ENCODE results near the gene UBA6. TPM values are rescaled to one million over a fixed set of nuclear protein-coding genes. Genes with fewer than 3 reads are reported as not detected.

The UBA6 gene
- total and polyA plus RNA-seq, 2 donors (not counting 1 experiment from before 2014, with no cell fraction given): 90.0 to 92.8 TPM

DNA sequence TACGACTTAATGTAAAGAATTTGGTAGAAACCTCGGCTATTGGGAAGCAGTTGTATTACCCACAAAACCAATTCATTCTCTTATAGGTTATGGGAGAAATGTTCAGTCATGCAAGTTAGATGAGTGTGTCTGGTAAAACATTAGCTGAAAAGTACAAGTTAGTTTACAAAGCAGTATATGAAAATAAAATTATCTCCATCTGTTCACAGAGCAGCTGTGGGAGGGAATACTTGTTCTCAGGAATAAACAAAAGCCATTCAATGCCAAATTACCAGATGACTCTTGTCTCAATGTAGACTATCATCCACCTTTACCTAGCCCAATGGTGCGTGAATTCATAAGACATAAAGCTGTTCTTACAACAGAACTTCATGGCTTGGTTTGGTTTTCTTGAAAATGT lies 113.8 kb downstream of the UBA6 start:
- TF ChIP-seq, protein P1, sequence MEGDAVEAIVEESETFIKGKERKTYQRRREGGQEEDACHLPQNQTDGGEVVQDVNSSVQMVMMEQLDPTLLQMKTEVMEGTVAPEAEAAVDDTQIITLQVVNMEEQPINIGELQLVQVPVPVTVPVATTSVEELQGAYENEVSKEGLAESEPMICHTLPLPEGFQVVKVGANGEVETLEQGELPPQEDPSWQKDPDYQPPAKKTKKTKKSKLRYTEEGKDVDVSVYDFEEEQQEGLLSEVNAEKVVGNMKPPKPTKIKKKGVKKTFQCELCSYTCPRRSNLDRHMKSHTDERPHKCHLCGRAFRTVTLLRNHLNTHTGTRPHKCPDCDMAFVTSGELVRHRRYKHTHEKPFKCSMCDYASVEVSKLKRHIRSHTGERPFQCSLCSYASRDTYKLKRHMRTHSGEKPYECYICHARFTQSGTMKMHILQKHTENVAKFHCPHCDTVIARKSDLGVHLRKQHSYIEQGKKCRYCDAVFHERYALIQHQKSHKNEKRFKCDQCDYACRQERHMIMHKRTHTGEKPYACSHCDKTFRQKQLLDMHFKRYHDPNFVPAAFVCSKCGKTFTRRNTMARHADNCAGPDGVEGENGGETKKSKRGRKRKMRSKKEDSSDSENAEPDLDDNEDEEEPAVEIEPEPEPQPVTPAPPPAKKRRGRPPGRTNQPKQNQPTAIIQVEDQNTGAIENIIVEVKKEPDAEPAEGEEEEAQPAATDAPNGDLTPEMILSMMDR (conservative IDR thresholded peaks at IDR 0.05 in 1 of 2, IDR thresholded peaks at IDR 0.05 in 1 of 2; ENCODE audit: low read depth in 1 of 2, low read length in 2 of 2): no peak
- no peak for TF ChIP-seq EZH2 (IDR thresholded peaks at IDR 0.05; ENCODE audit: low read length, missing control alignments)
- H3K36me3 ChIP-seq (ENCODE audit: control insufficient read depth, insufficient read depth, low read length): no peaks in the 10 kb centered on the region

DNA sequence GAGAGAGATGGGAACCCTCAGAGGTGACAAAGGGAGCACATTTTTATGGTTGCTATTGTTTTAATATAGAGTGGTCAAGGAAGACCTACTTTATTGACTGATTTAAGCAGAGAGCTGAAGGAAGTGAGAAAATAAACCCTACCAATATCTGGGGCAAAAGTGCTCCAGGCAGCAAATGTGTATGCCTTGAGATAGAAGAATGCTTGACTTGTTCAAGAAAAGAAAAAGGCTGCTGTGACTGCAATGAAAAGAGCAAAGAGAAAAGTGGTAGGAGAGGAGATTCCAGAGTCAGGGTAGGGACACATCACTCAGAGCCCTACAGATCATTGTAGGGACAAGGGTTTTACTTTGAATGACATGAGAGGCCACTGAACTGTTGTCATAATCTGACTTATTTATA lies 116.5 kb downstream of the UBA6 start:
- DNase-seq (ENCODE audit: low read depth in 2 of 2): no peak
- Histone ChIP-seq H4K20me1 (ENCODE audit: control insufficient read depth, extremely low read depth, insufficient read depth, low read length) (no peaks in the 10 kb centered on the region), H3K4me2 (ENCODE audit: extremely low read depth, insufficient read depth, low read length) (no peak overlapping the region), H2AFZ (ENCODE audit: low read length) (no peak overlapping the region), H3K36me3 (ENCODE audit: control insufficient read depth, insufficient read depth, low read length) (no peaks in the 10 kb centered on the region), H3K4me1 (ENCODE audit: control insufficient read depth, extremely low read depth, insufficient read depth, low read length) (no peaks in the 10 kb centered on the region), H3K27me3 (ENCODE audit: control insufficient read depth, insufficient read depth, low read length) (no peaks in the 10 kb centered on the region), H3K4me3 (replicated peaks in 1 of 4; ENCODE audit: control extremely low read depth in 1 of 4, insufficient read depth in 1 of 4, low read depth in 3 of 4, low read length in 4 of 4) (no peak overlapping the region), H3K27ac (ENCODE audit: insufficient read depth, low read length) (no peak overlapping the region), H3K9ac (ENCODE audit: insufficient read depth, low read length) (no peak overlapping the region), H3K79me2 (ENCODE audit: control insufficient read depth, insufficient read depth, low read length) (no peaks in the 10 kb centered on the region), H3K9me3 (ENCODE audit: control insufficient read depth, insufficient read depth, low read depth, low read length) (no peaks in the 10 kb centered on the region)
- no peak for TF ChIP-seq EZH2 (IDR thresholded peaks at IDR 0.05; ENCODE audit: low read length, missing control alignments)
- TF ChIP-seq, protein P1 (conservative IDR thresholded peaks at IDR 0.05 in 1 of 2, IDR thresholded peaks at IDR 0.05 in 1 of 2; ENCODE audit: low read depth in 1 of 2, low read length in 2 of 2): no peak

More for the DNA sequence above, 113.8 kb downstream of the UBA6 start:
- Histone ChIP-seq H3K4me3 (replicated peaks in 1 of 4; ENCODE audit: control extremely low read depth in 1 of 4, insufficient read depth in 1 of 4, low read depth in 3 of 4, low read length in 4 of 4) (no peak overlapping the region), H3K27ac (ENCODE audit: insufficient read depth, low read length) (no peak overlapping the region), H4K20me1 (ENCODE audit: control insufficient read depth, extremely low read depth, insufficient read depth, low read length) (no peaks in the 10 kb centered on the region), H2AFZ (ENCODE audit: low read length) (no peak overlapping the region), H3K4me2 (ENCODE audit: extremely low read depth, insufficient read depth, low read length) (no peak overlapping the region), H3K4me1 (ENCODE audit: control insufficient read depth, extremely low read depth, insufficient read depth, low read length) (no peaks in the 10 kb centered on the region), H3K9me3 (ENCODE audit: control insufficient read depth, insufficient read depth, low read depth, low read length) (no peaks in the 10 kb centered on the region), H3K27me3 (ENCODE audit: control insufficient read depth, insufficient read depth, low read length) (no peaks in the 10 kb centered on the region), H3K79me2 (ENCODE audit: control insufficient read depth, insufficient read depth, low read length) (no peaks in the 10 kb centered on the region), H3K9ac (ENCODE audit: insufficient read depth, low read length) (no peak overlapping the region)
- no peak for DNase-seq (ENCODE audit: low read depth in 2 of 2)

DNA sequence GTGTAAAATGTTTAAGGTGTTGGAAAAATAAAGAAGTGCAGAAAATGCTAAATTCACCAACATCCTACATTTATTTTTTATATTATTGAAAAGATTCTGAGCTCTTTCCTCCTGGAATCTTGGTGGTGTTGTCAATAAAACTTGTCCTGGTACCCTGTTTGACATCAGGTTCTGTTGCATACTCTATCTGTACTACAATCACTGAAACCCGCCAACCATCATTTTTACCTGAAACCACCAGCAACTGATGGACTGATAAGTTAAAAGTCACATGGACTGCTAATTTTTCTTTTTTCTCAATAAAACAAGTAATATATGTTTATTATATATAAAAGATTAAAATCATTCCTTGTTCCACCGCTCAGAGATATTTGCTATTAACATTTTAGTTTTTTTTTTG lies 119.0 kb downstream of the UBA6 start:
- no peak overlapping the region for H2AFZ ChIP-seq (ENCODE audit: low read length)

More for the DNA sequence above, 119.0 kb downstream of the UBA6 start:
- DNase-seq (ENCODE audit: low read depth in 2 of 2): no peak
- Histone ChIP-seq H3K4me3 (replicated peaks in 1 of 4; ENCODE audit: control extremely low read depth in 1 of 4, insufficient read depth in 1 of 4, low read depth in 3 of 4, low read length in 4 of 4) (no peak overlapping the region), H3K79me2 (ENCODE audit: control insufficient read depth, insufficient read depth, low read length) (no peaks in the 10 kb centered on the region), H3K4me2 (ENCODE audit: extremely low read depth, insufficient read depth, low read length) (no peak overlapping the region), H4K20me1 (ENCODE audit: control insufficient read depth, extremely low read depth, insufficient read depth, low read length) (no peaks in the 10 kb centered on the region), H3K9me3 (ENCODE audit: control insufficient read depth, insufficient read depth, low read depth, low read length) (no peaks in the 10 kb centered on the region), H3K4me1 (ENCODE audit: control insufficient read depth, extremely low read depth, insufficient read depth, low read length) (no peaks in the 10 kb centered on the region), H3K9ac (ENCODE audit: insufficient read depth, low read length) (no peak overlapping the region), H3K27me3 (ENCODE audit: control insufficient read depth, insufficient read depth, low read length) (no peaks in the 10 kb centered on the region), H3K27ac (ENCODE audit: insufficient read depth, low read length) (no peak overlapping the region), H3K36me3 (ENCODE audit: control insufficient read depth, insufficient read depth, low read length) (no peaks in the 10 kb centered on the region)
- TF ChIP-seq EZH2 (IDR thresholded peaks at IDR 0.05; ENCODE audit: low read length, missing control alignments): no peak
- TF ChIP-seq, protein P1 (conservative IDR thresholded peaks at IDR 0.05 in 1 of 2, IDR thresholded peaks at IDR 0.05 in 1 of 2; ENCODE audit: low read depth in 1 of 2, low read length in 2 of 2): no peak
